B cell (primary cell): ENCODE data around the gene PARD3. TPM values are rescaled to one million over a fixed set of nuclear protein-coding genes. Genes with fewer than 3 reads are reported as not detected.

Experiments
- ATAC-seq: fragments of 200-7000 bp; cut with Tn5 transposase; one replicate; pipeline ENCODE4 v1.10.0; 2021; ENCODE audit warnings: low read depth, mild to moderate bottlenecking, moderate number of reproducible peaks, moderate library complexity
- CTCF ChIA-PET: fragments of 350-600 bp; sonication (Branson Sonifier 250); formaldehyde crosslinking; loops from one replicate; lab custom pipeline; 2021; ENCODE audit warnings: antibody characterized with exemption, inconsistent platforms; lab: Charles Lee
- POLR2A ChIA-PET: fragments of 350-600 bp; sonication (Branson Sonifier 250); formaldehyde crosslinking; loops from one replicate; lab custom pipeline; 2021; ENCODE audit warnings: antibody characterized with exemption; lab: Charles Lee
- DNase-seq: peaks from one replicate; pipeline ENCODE4 v3.0.0; 2013
- H2AFZ ChIP-seq: 2 replicates; pipeline ENCODE4 v1.6.1; 2012; ENCODE audit warnings: mild to moderate bottlenecking, low read depth, low read length; ENCODE audit not compliant: insufficient read depth, poor library complexity, severe bottlenecking
- H3K27ac ChIP-seq, 2 donors: 1 replicate in 1 of 2; 2 replicates in 1 of 2; pipeline ENCODE4 v1.5.1; 2012 to 2013; ENCODE audit warnings: low read length in 2 of 2, mild to moderate bottlenecking in 2 of 2, moderate library complexity in 1 of 2
- H3K27me3 ChIP-seq, 4 experiments: fragments of 200-600 bp in 1 of 4; sonication (generic) in 1 of 4; replicated peaks in 1 of 4; 1 replicate in 2 of 4; 2 replicates in 2 of 4; pipeline versions ENCODE4 v1.6.1 to v1.7.0; 2013 to 2016; ENCODE audit warnings: low read length in 3 of 4, mild to moderate bottlenecking in 2 of 4, mixed read lengths in 1 of 4, moderate library complexity in 1 of 4; ENCODE audit not compliant: insufficient read depth in 4 of 4, control insufficient read depth in 3 of 4; ENCODE audit errors: control extremely low read depth in 1 of 4
- H3K36me3 ChIP-seq, 2 experiments: replicated peaks in 1 of 2; 1 replicate in 1 of 2; 2 replicates in 1 of 2; pipeline versions ENCODE4 v1.6.1 to v1.7.1; 2013; ENCODE audit warnings: low read length in 1 of 2; ENCODE audit not compliant: insufficient read depth in 2 of 2, control insufficient read depth in 1 of 2; ENCODE audit errors: control extremely low read depth in 1 of 2, extremely low read depth in 1 of 2
- H3K4me1 ChIP-seq, 2 donors: fragments of 200-600 bp in 1 of 2; sonication (generic) in 1 of 2; 1 replicate in 1 of 2; 2 replicates in 1 of 2; pipeline versions ENCODE4 v1.5.1 to v1.6.1; 2013 to 2017; ENCODE audit warnings: low read length in 2 of 2; ENCODE audit not compliant: control insufficient read depth in 2 of 2, insufficient read depth in 2 of 2
- H3K4me2 ChIP-seq: replicated peaks from 2 replicates; pipeline ENCODE3; 2012; ENCODE audit warnings: mild to moderate bottlenecking, low read depth, low read length; ENCODE audit not compliant: poor library complexity, severe bottlenecking
- H3K4me3 ChIP-seq, 5 experiments: fragments of 200-600 bp in 1 of 5; sonication (generic) in 1 of 5; 1 replicate in 3 of 5; 2 replicates in 2 of 5; pipeline versions ENCODE4 v1.5.1 to v1.7.0; 2011 to 2016; ENCODE audit warnings: low read length in 4 of 5, mild to moderate bottlenecking in 4 of 5, low read depth in 2 of 5, control low read depth in 1 of 5, moderate library complexity in 1 of 5; ENCODE audit not compliant: insufficient read depth in 1 of 5; ENCODE audit errors: control extremely low read depth in 1 of 5, extremely low read depth in 1 of 5
- H3K79me2 ChIP-seq: fragments of 200-600 bp; sonication (generic); one replicate; pipeline ENCODE4 v1.6.0; 2016; ENCODE audit warnings: low read length; ENCODE audit not compliant: control insufficient read depth, insufficient read depth
- H3K9ac ChIP-seq: fragments of 200-600 bp; sonication (generic); 2 replicates; pipeline ENCODE4 v1.6.1; 2017; ENCODE audit warnings: mild to moderate bottlenecking, low read length, moderate library complexity
- H3K9me3 ChIP-seq, 3 donors: one replicate each; pipeline versions ENCODE4 v1.6.1 to v1.7.1; 2013; ENCODE audit warnings: low read length in 2 of 3; ENCODE audit not compliant: control insufficient read depth in 2 of 3, insufficient read depth in 1 of 3; ENCODE audit errors: control extremely low read depth in 1 of 3
- H4K20me1 ChIP-seq: 2 replicates; pipeline ENCODE4 v1.6.0; 2012; ENCODE audit warnings: mild to moderate bottlenecking, low read length; ENCODE audit not compliant: insufficient read depth, control insufficient read depth, poor library complexity, severe bottlenecking
- H3K27ac Mint-ChIP-seq: one replicate; pipeline ENCODE4 v1.8.0; 2021; ENCODE audit warnings: mixed read lengths
- H3K27me3 Mint-ChIP-seq: one replicate; pipeline ENCODE4 v1.8.0; 2021; ENCODE audit warnings: mixed read lengths
- H3K4me1 Mint-ChIP-seq: one replicate; pipeline ENCODE4 v1.8.0; 2021; ENCODE audit warnings: mixed read lengths
- H3K4me3 Mint-ChIP-seq: one replicate; pipeline ENCODE4 v1.8.0; 2021; ENCODE audit warnings: mixed read lengths
- H3K9me3 Mint-ChIP-seq: one replicate; pipeline ENCODE4 v1.8.0; 2022; ENCODE audit warnings: mixed read lengths; ENCODE audit not compliant: insufficient read depth
- EZH2 ChIP-seq: IDR thresholded peaks from 2 replicates; pipeline ENCODE4 v1.6.1; 2012; ENCODE audit warnings: borderline replicate concordance, low read depth, mild to moderate bottlenecking, moderate library complexity, low read length; ENCODE audit not compliant: insufficient read depth, poor library complexity, severe bottlenecking
- whole genome bisulfite sequencing: methylation state at CpG from one replicate; pipeline ENCODE4 v1.1.5; 2013; ENCODE audit warnings: missing lambda C conversion rate; ENCODE audit not compliant: insufficient coverage; 5-methylcytosine and 5-hydroxymethylcytosine counted together
- intact Hi-C: fragments of 100-400 bp; cut with micrococcal nuclease; formaldehyde crosslinking; loops from one replicate; pipeline ENCODE4 v1.10.0; 2022
- polyA plus RNA-seq: library from polyadenylated mRNA; depleted of rRNA; stranded (reverse); fragments of >200 nt; gene quantifications from 2 replicates; pipeline ENCODE4 v1.2.3, GENCODE V29; 2012
- total RNA-seq, 2 donors: library from RNA; stranded (reverse); fragments of 120-200 nt in 1 of 2; gene quantifications; 1 replicate in 1 of 2; 2 replicates in 1 of 2; pipeline versions ENCODE4 v1.2.3 to v1.2.4, GENCODE V29; 2013 to 2022
- TF ChIP-seq, protein P1 (sequence below): fragments of 200-600 bp; IDR thresholded peaks from one replicate; pipeline ENCODE4 v1.8.0; 2022; ENCODE audit warnings: antibody characterized with exemption, mild to moderate bottlenecking

Gene PARD3
- total and polyA plus RNA-seq, 2 donors (not counting 1 experiment from before 2014, with no cell fraction given) = not detected

DNA sequence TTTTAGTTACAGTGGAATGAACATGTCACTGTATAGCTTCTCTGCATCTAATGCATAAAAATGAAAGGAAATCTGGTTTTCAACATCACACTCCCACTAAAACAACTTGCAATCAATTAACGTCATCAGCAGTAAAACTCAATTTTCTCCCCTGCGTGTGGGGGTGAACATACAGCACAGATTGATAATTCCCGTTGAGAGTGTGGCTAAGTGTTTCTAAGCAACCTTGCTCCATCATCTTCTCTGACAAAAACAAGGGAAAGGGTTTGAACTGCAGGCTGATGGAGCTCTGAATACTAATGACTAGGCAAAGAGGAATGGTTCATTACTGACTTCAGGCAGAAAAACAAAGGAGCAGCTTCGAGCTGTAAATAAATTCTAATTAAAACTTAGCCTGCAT is 238.3 kb downstream of the PARD3 start:
- Histone ChIP-seq H3K4me3 (no peak overlapping the region), H3K27ac (no peak overlapping the region), H3K79me2 (no peaks in the 10 kb centered on the region), H3K36me3 (no peaks in the 10 kb centered on the region), H3K27me3 (no peaks in the 10 kb centered on the region), H3K4me2 (no peak overlapping the region), H3K9ac (no peak overlapping the region), H3K9me3 (no peaks in the 10 kb centered on the region), H2AFZ (no peak overlapping the region), H4K20me1 (no peaks in the 10 kb centered on the region), H3K4me1 (no peaks in the 10 kb centered on the region)
- no peaks in the 10 kb centered on the region for H3K4me1 Mint-ChIP-seq
- CTCF ChIA-PET = no interaction called here
- POLR2A ChIA-PET = no interaction called here
- DNase-seq = no peak
- TF ChIP-seq, protein P1, sequence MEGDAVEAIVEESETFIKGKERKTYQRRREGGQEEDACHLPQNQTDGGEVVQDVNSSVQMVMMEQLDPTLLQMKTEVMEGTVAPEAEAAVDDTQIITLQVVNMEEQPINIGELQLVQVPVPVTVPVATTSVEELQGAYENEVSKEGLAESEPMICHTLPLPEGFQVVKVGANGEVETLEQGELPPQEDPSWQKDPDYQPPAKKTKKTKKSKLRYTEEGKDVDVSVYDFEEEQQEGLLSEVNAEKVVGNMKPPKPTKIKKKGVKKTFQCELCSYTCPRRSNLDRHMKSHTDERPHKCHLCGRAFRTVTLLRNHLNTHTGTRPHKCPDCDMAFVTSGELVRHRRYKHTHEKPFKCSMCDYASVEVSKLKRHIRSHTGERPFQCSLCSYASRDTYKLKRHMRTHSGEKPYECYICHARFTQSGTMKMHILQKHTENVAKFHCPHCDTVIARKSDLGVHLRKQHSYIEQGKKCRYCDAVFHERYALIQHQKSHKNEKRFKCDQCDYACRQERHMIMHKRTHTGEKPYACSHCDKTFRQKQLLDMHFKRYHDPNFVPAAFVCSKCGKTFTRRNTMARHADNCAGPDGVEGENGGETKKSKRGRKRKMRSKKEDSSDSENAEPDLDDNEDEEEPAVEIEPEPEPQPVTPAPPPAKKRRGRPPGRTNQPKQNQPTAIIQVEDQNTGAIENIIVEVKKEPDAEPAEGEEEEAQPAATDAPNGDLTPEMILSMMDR = no peak
- TF ChIP-seq EZH2 = no peak
- H3K27me3 Mint-ChIP-seq = no peaks in the 10 kb centered on the region
- intact Hi-C loops = no loop called here
- WGBS = 57% methylated on average over 1 of the region's 4 CpGs
- no peak overlapping the region for H3K4me3 Mint-ChIP-seq
- H3K27ac Mint-ChIP-seq = no peak overlapping the region
- no peak for ATAC-seq
- no peaks in the 10 kb centered on the region for H3K9me3 Mint-ChIP-seq

DNA sequence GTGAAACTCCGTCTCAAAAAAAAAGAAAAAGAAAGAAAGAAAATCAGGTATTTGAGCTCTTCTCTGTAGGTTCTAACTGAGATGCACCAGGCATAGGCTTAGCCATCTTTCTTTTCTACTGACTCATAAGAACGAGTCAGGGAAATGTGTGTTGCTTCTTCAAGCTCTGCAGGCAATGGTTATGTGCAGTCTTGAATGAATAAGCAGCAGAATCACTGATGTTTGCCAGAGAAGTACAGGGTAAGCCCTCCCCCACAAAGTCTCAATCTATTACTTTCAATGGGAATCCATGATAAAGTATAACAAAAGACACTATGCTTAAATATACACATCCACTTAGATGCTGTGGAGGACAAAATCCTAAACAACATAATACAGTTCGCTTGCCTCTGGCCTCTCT is 239.2 kb downstream of the PARD3 start:
- CTCF ChIA-PET = no interaction called here
- Histone ChIP-seq H3K4me3 (no peak overlapping the region), H3K36me3 (no peaks in the 10 kb centered on the region), H3K9me3 (no peaks in the 10 kb centered on the region), H3K9ac (no peak overlapping the region), H3K79me2 (no peaks in the 10 kb centered on the region), H3K27ac (no peak overlapping the region), H3K4me2 (no peak overlapping the region), H3K4me1 (no peaks in the 10 kb centered on the region), H2AFZ (no peak overlapping the region), H4K20me1 (no peaks in the 10 kb centered on the region), H3K27me3 (no peaks in the 10 kb centered on the region)
- Mint-ChIP-seq H3K9me3 (no peaks in the 10 kb centered on the region), H3K4me1 (no peaks in the 10 kb centered on the region), H3K27me3 (no peaks in the 10 kb centered on the region), H3K4me3 (no peak overlapping the region), H3K27ac (no peak overlapping the region)
- TF ChIP-seq, protein P1 = no peak
- no peak for TF ChIP-seq EZH2
- no peak for ATAC-seq
- POLR2A ChIA-PET = no interaction called here
- no peak for DNase-seq
- intact Hi-C loops = no loop called here
- WGBS = 100% methylated on average over 1 of the region's 3 CpGs
